SK-N-SH (cell line): ENCODE data around the gene GALK1. TPM values are rescaled to one million over a fixed set of nuclear protein-coding genes. Genes with fewer than 3 reads are reported as not detected.

ENCODE experiments used
- CTCF ChIA-PET: fragments of 300-600, 350-600 bp; formaldehyde crosslinking; extraction: SDS; loops from one replicate; lab custom pipeline; 2021; lab: Yijun Ruan, JAX
- POLR2A ChIA-PET: fragments of 350-600 bp; sonication (Branson Sonifier 250); formaldehyde crosslinking; extraction: SDS; loops from one replicate; lab custom pipeline; 2020; ENCODE audit warnings: antibody characterized with exemption, inconsistent platforms; lab: Yijun Ruan, JAX
- DNase-seq: peaks from one replicate; pipeline ENCODE4 v3.0.0; 2012
- H2AFZ ChIP-seq: fragments of 200-600 bp; sonication (generic); 2 replicates; pipeline ENCODE4 v1.8.1; 2016; ENCODE audit warnings: antibody characterized with exemption, mild to moderate bottlenecking, low read depth
- H3F3A ChIP-seq: fragments of 200-600 bp; sonication (generic); replicated peaks from 2 replicates; pipeline ENCODE3; 2016; ENCODE audit warnings: antibody characterized with exemption, mild to moderate bottlenecking; ENCODE audit not compliant: insufficient read depth
- H3K27ac ChIP-seq, 2 experiments: fragments of 200-500 bp in 1 of 2; fragments of 200-600 bp in 1 of 2; sonication (Bioruptor generic) in 1 of 2; sonication (generic), shearing (Covaris generic) in 1 of 2; 2 replicates each; pipeline versions ENCODE4 v1.5.1 to v1.6.1; 2014 to 2016; ENCODE audit warnings: low read depth in 2 of 2, inconsistent platforms in 1 of 2, low read length in 1 of 2, mild to moderate bottlenecking in 1 of 2, mixed read lengths in 1 of 2
- H3K27me3 ChIP-seq: fragments of 200-600 bp; sonication (generic), shearing (Covaris generic); 2 replicates; pipeline ENCODE4 v1.6.1; 2016; ENCODE audit warnings: mixed run types; ENCODE audit not compliant: insufficient read depth
- H3K36me3 ChIP-seq, 2 experiments: fragments of 200-500 bp in 1 of 2; fragments of 200-600 bp in 1 of 2; sonication (Bioruptor generic) in 1 of 2; sonication (generic) in 1 of 2; replicated peaks in 1 of 2; 2 replicates each; pipeline versions ENCODE3 to v1.5.1; 2014 to 2016; ENCODE audit warnings: low read length in 1 of 2, mild to moderate bottlenecking in 1 of 2; ENCODE audit not compliant: insufficient read depth in 2 of 2, control insufficient read depth in 1 of 2
- H3K4me1 ChIP-seq, 2 experiments: fragments of 200-500 bp in 1 of 2; fragments of 200-600 bp in 1 of 2; sonication (Bioruptor generic) in 1 of 2; sonication (generic), shearing (Covaris generic) in 1 of 2; 2 replicates each; pipeline versions ENCODE4 v1.5.1 to v1.6.1; 2014 to 2016; ENCODE audit warnings: low read depth in 1 of 2, low read length in 1 of 2, mixed run types in 1 of 2; ENCODE audit not compliant: insufficient read depth in 2 of 2, control insufficient read depth in 1 of 2
- H3K4me2 ChIP-seq: fragments of 200-600 bp; sonication (generic), shearing (Covaris generic); 2 replicates; pipeline ENCODE4 v1.6.1; 2017; ENCODE audit warnings: mixed run types
- H3K4me3 ChIP-seq, 2 experiments: fragments of 200-500 bp in 1 of 2; fragments of 200-600 bp in 1 of 2; sonication (Bioruptor generic) in 1 of 2; sonication (generic), shearing (Covaris generic) in 1 of 2; 2 replicates each; pipeline versions ENCODE4 v1.5.1 to v1.8.1; 2014 to 2016; ENCODE audit warnings: low read depth in 2 of 2, inconsistent platforms in 1 of 2, low read length in 1 of 2, mild to moderate bottlenecking in 1 of 2, mixed read lengths in 1 of 2, moderate library complexity in 1 of 2
- H3K79me2 ChIP-seq: fragments of 200-600 bp; sonication (generic); 2 replicates; pipeline ENCODE4 v1.8.1; 2017; ENCODE audit warnings: mild to moderate bottlenecking; ENCODE audit not compliant: insufficient read depth
- H3K9ac ChIP-seq: fragments of 200-600 bp; sonication (generic); 2 replicates; pipeline ENCODE4 v1.6.1; 2017; ENCODE audit warnings: mixed run types
- H3K9me2 ChIP-seq: fragments of 200-600 bp; sonication (generic); 2 replicates; pipeline ENCODE4 v1.6.1; 2017; ENCODE audit warnings: mixed run types
- H3K9me3 ChIP-seq: fragments of 200-600 bp; sonication (generic); 2 replicates; pipeline ENCODE4 v1.6.1; 2017; ENCODE audit warnings: mixed run types, mild to moderate bottlenecking, moderate library complexity
- H4K20me1 ChIP-seq: fragments of 200-600 bp; sonication (generic); 2 replicates; pipeline ENCODE4 v1.6.1; 2017; ENCODE audit warnings: mild to moderate bottlenecking, mixed run types; ENCODE audit not compliant: insufficient read depth
- ELF1 ChIP-seq: IDR thresholded peaks from 2 replicates; pipeline ENCODE4 v1.4.0; 2012
- FOXJ3 ChIP-seq: sonication (generic); formaldehyde crosslinking; IDR thresholded peaks from 2 replicates; pipeline ENCODE4 v1.5.1; 2020; ENCODE audit warnings: mild to moderate bottlenecking, missing genetic modification reagents
- MXI1 ChIP-seq: IDR thresholded peaks from 2 replicates; pipeline ENCODE4 v1.6.1; 2012; ENCODE audit warnings: mild to moderate bottlenecking, low read depth, low read length, improper control_type of control experiment
- RAD21 ChIP-seq: IDR thresholded peaks from 2 replicates; pipeline ENCODE4 v1.6.1; 2012; ENCODE audit warnings: mild to moderate bottlenecking, low read length
- TAF1 ChIP-seq: IDR thresholded peaks from 2 replicates; pipeline ENCODE4 v1.6.1; 2012; ENCODE audit warnings: low read depth, mild to moderate bottlenecking, low read length, moderate library complexity, borderline replicate concordance
- TCF12 ChIP-seq: IDR thresholded peaks from 2 replicates; pipeline ENCODE4 v1.4.0; 2012
- USF1 ChIP-seq: IDR thresholded peaks from 2 replicates; pipeline ENCODE4 v1.4.0; 2012; ENCODE audit warnings: low read depth, borderline replicate concordance
- ZBTB33 ChIP-seq: IDR thresholded peaks from 2 replicates; pipeline ENCODE4 v1.4.0; 2012; ENCODE audit warnings: low read depth, borderline replicate concordance
- WGBS: methylation state at CpG from one replicate; pipeline ENCODE4 v1.1.6; 2017; ENCODE audit warnings: low lambda C conversion rate; 5-methylcytosine and 5-hydroxymethylcytosine counted together
- polyA plus RNA-seq, 3 experiments: library from polyadenylated mRNA; depleted of rRNA; stranded (reverse); fragments of >200 nt; gene quantifications; 2 replicates each; pipeline ENCODE4 v1.2.3, GENCODE V29; 2012
- TF ChIP-seq, protein P1 (sequence below): IDR thresholded peaks from 2 replicates; pipeline ENCODE4; 2012
- TF ChIP-seq, protein P2 (sequence below): fragments of 200-600 bp; sonication (generic); IDR thresholded peaks from 2 replicates; pipeline ENCODE4 v1.6.1; 2017; ENCODE audit warnings: antibody characterized with exemption, mild to moderate bottlenecking, moderate library complexity
- TF ChIP-seq, protein P3 (sequence below): IDR thresholded peaks from 2 replicates; pipeline ENCODE4 v1.4.0; 2012; ENCODE audit warnings: low read depth

GALK1 gene
- polyA plus RNA-seq, 1 of the 3 experiments (the other 2 are of a cell fraction) = 36.5 TPM

- TF ChIP-seq, protein P1, sequence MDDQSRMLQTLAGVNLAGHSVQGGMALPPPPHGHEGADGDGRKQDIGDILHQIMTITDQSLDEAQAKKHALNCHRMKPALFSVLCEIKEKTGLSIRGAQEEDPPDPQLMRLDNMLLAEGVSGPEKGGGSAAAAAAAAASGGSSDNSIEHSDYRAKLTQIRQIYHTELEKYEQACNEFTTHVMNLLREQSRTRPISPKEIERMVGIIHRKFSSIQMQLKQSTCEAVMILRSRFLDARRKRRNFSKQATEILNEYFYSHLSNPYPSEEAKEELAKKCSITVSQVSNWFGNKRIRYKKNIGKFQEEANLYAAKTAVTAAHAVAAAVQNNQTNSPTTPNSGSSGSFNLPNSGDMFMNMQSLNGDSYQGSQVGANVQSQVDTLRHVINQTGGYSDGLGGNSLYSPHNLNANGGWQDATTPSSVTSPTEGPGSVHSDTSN = no peak
- no peak for TF ChIP-seq ELF1
Observed at GRCh38 chr17:75727391-75727790, 37.6 kb downstream of the GALK1 start (continued).

- CTCF ChIA-PET = interaction anchor here (0.9 to 25.4 kb wide), 5 partner anchors 21 to 106 kb away, joined by 3 to 419 read pairs (median 6); partner anchors contain the start of gene SMIM5
- no peak overlapping the region for H3K9ac ChIP-seq
- H3K36me3 ChIP-seq = no peaks in the 10 kb centered on the region
- peaks cover 0 to 4% of the 10 kb centered on the region in 2 experiments; a peak in 1 of 4 replicates for H3K4me1 ChIP-seq
- H2AFZ ChIP-seq = no peak overlapping the region
- H3F3A ChIP-seq = no peaks in the 10 kb centered on the region
- H3K27me3 ChIP-seq = peaks cover 13% of the 10 kb centered on the region
- H3K4me3 ChIP-seq = no peak overlapping the region
- H3K9me3 ChIP-seq = no peaks in the 10 kb centered on the region
- TF ChIP-seq USF1 = no peak
- no peak for TF ChIP-seq TAF1
- TF ChIP-seq TCF12 = no peak
- no peak for TF ChIP-seq FOXJ3 (CRISPR knock-in tag)
- H3K4me2 ChIP-seq = no peak overlapping the region
- no peak for DNase-seq
- no peaks in the 10 kb centered on the region for H3K79me2 ChIP-seq
- POLR2A ChIA-PET = no interaction called here
- 91% methylated on average over 7 of the region's 7 CpGs for WGBS
- no peak overlapping the region for H3K27ac ChIP-seq
- H4K20me1 ChIP-seq = no peaks in the 10 kb centered on the region
- no peaks in the 10 kb centered on the region for H3K9me2 ChIP-seq
Observed at GRCh38 chr17:75725504-75725903, 39.5 kb downstream of the GALK1 start.

GRCh38 chr17:75724016-75725003 lies 40.7 kb downstream of the GALK1 start:
- Histone ChIP-seq H3K27me3 (peaks cover 25% of the 10 kb centered on the region), H3K79me2 (no peaks in the 10 kb centered on the region), H3F3A (no peaks in the 10 kb centered on the region), H4K20me1 (no peaks in the 10 kb centered on the region), H3K27ac (no peak overlapping the region)
- WGBS = 80% methylated on average over 19 of the region's 23 CpGs
- TF ChIP-seq, protein P1 = no peak
- TF ChIP-seq, protein P2, sequence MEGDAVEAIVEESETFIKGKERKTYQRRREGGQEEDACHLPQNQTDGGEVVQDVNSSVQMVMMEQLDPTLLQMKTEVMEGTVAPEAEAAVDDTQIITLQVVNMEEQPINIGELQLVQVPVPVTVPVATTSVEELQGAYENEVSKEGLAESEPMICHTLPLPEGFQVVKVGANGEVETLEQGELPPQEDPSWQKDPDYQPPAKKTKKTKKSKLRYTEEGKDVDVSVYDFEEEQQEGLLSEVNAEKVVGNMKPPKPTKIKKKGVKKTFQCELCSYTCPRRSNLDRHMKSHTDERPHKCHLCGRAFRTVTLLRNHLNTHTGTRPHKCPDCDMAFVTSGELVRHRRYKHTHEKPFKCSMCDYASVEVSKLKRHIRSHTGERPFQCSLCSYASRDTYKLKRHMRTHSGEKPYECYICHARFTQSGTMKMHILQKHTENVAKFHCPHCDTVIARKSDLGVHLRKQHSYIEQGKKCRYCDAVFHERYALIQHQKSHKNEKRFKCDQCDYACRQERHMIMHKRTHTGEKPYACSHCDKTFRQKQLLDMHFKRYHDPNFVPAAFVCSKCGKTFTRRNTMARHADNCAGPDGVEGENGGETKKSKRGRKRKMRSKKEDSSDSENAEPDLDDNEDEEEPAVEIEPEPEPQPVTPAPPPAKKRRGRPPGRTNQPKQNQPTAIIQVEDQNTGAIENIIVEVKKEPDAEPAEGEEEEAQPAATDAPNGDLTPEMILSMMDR = no peak
- TF ChIP-seq RAD21 (no peak), MXI1 (no peak), ZBTB33 (no peak)
- TF ChIP-seq, protein P3, sequence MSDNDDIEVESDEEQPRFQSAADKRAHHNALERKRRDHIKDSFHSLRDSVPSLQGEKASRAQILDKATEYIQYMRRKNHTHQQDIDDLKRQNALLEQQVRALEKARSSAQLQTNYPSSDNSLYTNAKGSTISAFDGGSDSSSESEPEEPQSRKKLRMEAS = no peak
- TF ChIP-seq, all 33 proteins: peak for 0
- Histone ChIP-seq H3K4me2 (no peak overlapping the region), H3K9ac (no peak overlapping the region), H3K4me3 (no peak overlapping the region), H3K9me2 (no peaks in the 10 kb centered on the region), H2AFZ (no peak overlapping the region), H3K4me1 (peaks cover 0 to 4% of the 10 kb centered on the region in 2 experiments; a peak in 1 of 4 replicates), H3K9me3 (no peaks in the 10 kb centered on the region), H3K36me3 (no peaks in the 10 kb centered on the region)
- DNase-seq = no peak
- ChIA-PET POLR2A (no interaction called here), CTCF (interaction anchor here (0.8 to 25.4 kb wide), 7 partner anchors 8 to 105 kb away, joined by 3 to 419 read pairs (median 4); partner anchors contain the start of gene SMIM5)
